Urinary bladder (tissue), 4 donors: Measurements from ENCODE around the gene TFEB. TPM values are rescaled to one million over a fixed set of nuclear protein-coding genes. Genes with fewer than 3 reads are reported as not detected.
"Not testable (repeated sequence)": the region's sequence is repeated elsewhere in the genome, so short reads cannot be mapped to it uniquely, and the experiment has no call there.

ENCODE experiments used
- DNase-seq: peaks from one replicate; pipeline ENCODE4 v3.0.0-alpha.2; 2015; ENCODE audit errors: extremely low spot score
- H3K27ac ChIP-seq: one replicate; pipeline ENCODE4 v1.5.1; 2013; ENCODE audit warnings: low read depth, mild to moderate bottlenecking, moderate library complexity
- H3K36me3 ChIP-seq: one replicate; pipeline ENCODE4 v1.6.1; 2013; ENCODE audit warnings: mild to moderate bottlenecking, moderate library complexity; ENCODE audit not compliant: insufficient read depth
- H3K4me1 ChIP-seq: one replicate; pipeline ENCODE4 v1.6.1; 2013; ENCODE audit warnings: mild to moderate bottlenecking, moderate library complexity; ENCODE audit not compliant: insufficient read depth
- H3K4me3 ChIP-seq: one replicate; pipeline ENCODE4 v1.5.1; 2013; ENCODE audit warnings: low read depth, low read length
- WGBS: extraction: QIAGEN DNeasy Blood & Tissue Kit; methylation state at CpG from one replicate; pipeline ENCODE4 v1.1.7; 2013; 5-methylcytosine and 5-hydroxymethylcytosine counted together
- polyA plus RNA-seq: library from polyadenylated mRNA; stranded (reverse); fragments of 200-250 nt; gene quantifications from one replicate; pipeline ENCODE4 v1.2.3, GENCODE V29; 2013
- total RNA-seq: library from RNA; depleted of rRNA; stranded (reverse); fragments of >200 nt; gene quantifications from one replicate; pipeline ENCODE4 v1.2.3, GENCODE V29; 2014
- donor health status: healthy with polysubstance abuse.
- donor health status: healthy.

The TFEB gene
- total and polyA plus RNA-seq, 2 donors = 4.3 to 25.4 TPM

DNA sequence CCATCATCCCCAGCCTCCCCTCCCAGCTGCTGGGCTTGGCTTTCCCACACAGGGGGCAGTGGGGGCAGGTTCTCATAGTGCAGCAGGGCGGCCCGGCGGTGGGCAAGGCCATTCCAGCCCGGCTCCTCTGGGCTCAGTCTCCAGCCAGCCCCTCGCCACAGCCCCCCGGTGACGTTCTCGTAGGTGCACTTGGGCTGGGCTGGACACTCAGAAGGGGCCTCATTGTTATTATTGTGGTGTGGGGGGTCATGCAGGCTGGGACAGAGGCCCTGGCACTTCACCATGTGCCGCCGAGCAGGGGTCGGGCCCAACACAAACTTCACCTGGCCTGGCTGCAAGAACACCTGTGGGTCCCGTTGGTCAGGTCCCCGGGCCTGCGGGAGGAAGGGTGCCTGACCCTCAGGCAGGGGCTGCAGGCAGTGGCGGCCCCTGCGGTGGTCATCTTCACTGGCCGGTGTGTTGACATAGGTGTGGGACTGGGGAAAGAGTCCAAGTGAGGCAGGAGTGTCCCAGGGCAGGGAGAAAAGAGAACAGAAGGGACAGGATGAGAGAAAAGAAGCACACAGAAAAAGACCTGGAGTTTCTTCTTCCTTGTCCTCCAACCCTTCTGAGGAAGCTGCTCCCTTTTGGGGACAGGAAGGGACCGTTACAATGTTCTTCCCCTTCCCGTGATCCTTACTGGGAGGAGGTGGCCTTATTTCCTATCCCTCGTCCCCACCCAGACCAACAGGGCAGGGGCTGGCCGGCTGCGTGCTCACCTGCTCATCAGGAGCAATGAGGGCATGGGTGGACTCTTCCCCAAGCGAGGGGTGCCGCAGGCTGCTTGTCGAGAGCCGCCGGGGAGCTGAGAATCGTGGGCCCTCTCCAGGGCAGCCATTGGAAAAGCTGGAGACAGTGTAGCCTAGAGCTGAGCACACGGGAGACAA is 35.9 kb upstream of the TFEB start:
- no peaks in the 10 kb centered on the region for H3K4me1 ChIP-seq
- H3K4me3 ChIP-seq = no peak overlapping the region
- 91% methylated on average over 29 of the region's 29 CpGs for WGBS
- DNase-seq = no peak
- no peak overlapping the region for H3K27ac ChIP-seq
- peaks cover 6% of the 10 kb centered on the region for H3K36me3 ChIP-seq

DNA sequence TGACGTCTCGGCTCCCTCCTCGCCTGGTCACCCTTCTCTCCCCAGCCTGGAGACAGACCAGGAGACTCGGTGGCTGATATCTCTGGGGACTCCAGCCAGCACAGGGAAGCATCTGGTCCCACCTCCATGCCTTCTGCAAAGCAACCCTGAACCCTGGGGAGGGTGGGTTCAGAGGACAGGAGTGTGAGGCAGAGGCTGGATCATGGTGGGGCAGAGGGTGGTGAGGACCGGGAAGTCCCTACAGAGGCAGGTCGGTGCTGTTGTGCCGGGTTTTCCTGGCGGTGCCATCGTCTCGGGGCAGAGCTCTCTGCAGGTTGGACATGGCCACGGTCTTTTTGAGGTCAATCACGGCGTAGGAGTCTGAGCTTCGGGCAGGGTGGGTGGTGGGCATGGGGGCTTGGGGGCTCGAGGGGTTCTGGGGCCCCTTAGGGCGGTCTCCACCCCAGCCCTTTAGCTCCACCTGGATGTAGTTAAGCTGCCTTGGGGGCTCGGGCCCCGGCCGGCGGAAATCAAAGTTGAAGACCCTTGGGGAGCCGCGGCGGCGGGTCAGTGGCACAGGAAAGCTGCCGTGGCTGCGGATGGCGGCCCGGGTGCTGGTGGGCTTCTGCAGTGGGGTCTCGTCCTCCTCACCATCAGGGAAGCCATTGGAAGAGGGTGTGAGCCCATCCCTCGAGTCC is 35.1 kb upstream of the TFEB start:
- H3K36me3 ChIP-seq = peaks cover 6% of the 10 kb centered on the region
- no peak for DNase-seq
- H3K4me3 ChIP-seq = no peak overlapping the region
- H3K27ac ChIP-seq = no peak overlapping the region
- no peaks in the 10 kb centered on the region for H3K4me1 ChIP-seq
- 94% methylated on average over 30 of the region's 30 CpGs for WGBS

DNA sequence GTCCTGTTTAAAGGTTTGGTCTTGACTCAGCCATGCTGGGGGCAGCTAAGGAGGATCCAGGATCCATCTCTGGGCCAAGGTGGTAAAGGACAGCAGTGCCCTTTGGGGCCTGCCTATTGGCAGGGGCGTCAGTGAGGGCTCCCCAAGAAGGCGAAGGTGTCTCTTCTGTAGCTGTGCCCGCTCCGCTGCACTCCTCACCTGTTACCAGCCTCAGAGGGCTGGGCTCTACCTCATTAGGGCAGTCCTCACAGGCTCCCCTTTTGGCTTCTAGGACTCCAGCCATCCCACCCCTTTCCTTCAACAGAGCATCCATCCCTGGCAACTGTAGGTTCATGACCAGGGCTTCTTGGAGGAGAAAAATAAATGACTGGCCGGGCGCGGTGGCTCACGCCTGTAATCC is 34.0 kb upstream of the TFEB start:
- no peak for DNase-seq
- H3K36me3 ChIP-seq = peaks cover 6% of the 10 kb centered on the region

DNA sequence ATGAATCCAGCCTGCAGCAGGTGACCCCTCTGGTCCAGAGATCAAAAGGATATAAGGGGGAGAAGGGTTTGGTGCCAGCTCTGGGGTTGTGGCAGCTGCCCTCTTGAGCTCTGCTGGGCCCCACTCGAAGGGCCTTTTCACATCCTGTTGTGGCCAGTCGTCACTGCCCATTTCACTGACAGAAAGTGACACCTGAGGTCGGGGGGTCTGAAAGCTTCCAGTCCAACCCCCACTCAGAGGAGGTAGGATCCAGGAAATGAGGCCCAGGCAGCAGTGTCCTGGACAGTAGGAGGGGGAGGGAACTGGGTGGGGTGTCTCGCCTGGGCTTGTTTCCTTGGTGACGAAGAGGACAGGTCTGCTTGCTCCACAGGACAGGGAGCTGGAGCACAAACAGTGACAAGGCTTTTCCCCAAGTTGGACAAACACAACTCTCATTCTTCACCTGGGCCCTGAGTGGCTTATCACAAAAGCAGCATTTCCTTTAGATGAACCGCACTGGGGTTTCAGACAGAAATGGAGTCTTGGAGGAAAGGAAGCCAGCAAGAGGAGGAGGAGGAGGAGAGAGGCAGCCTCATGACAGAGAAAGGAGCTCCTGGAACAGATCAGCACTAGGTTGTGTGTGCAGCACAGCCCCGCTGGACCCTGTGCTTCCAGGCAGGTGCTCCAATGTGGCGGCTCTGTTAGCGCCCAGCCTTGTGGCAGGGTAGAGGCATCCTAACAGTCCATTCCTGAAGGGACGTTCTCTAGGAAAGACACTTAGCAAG is 33.3 kb upstream of the TFEB start:
- no peak for DNase-seq
- H3K27ac ChIP-seq = no peak overlapping the region
- peaks cover 4% of the 10 kb centered on the region for H3K36me3 ChIP-seq
- 71% methylated on average over 10 of the region's 10 CpGs for WGBS
- H3K4me3 ChIP-seq = no peak overlapping the region
- H3K4me1 ChIP-seq = no peaks in the 10 kb centered on the region

More for the DNA sequence above, 34.0 kb upstream of the TFEB start:
- WGBS = 98% methylated on average over 8 of the region's 8 CpGs
- no peaks in the 10 kb centered on the region for H3K4me1 ChIP-seq
- no peak overlapping the region for H3K4me3 ChIP-seq
- H3K27ac ChIP-seq = no peak overlapping the region

DNA sequence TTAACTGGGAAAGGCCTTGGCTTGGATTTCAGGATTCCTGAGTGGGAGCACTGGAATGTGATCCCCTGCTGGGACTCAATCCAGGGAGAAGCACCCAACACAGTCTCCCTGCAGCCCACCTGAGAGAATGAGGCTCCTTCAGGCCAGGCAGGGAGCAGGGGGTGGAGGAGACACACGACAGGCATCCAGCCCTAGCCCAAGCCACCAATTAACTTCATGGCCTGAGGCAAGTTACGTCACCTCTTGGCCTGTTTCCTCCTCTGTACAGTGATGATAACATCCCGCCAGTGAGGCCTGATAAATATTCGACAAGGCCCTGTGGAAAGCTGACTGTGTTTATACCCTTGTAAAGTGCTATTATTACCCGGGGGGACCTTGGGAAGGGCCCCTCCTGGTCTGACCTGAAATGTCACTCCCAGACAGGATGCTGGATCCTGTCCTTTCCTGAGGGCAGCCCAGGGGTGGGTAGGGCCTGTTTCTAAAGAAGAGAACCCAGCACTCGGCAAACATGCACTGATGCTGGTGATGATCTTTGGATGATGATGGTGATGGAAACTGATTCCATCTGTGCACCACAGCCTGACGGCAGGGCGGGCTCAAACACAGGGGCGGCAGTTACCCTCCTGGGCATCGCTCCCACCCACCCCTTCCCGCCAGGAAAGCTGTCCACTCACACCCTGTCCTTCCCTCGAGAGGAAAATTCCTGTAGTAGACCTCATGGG is 31.9 kb upstream of the TFEB start:
- Histone ChIP-seq H3K36me3 (peaks cover 4% of the 10 kb centered on the region), H3K4me3 (no peak overlapping the region), H3K27ac (peak overlapping the region; percentile 63), H3K4me1 (no peaks in the 10 kb centered on the region)
- 18% methylated on average over 12 of the region's 12 CpGs for WGBS
- peak; percentile 81 for DNase-seq

DNA sequence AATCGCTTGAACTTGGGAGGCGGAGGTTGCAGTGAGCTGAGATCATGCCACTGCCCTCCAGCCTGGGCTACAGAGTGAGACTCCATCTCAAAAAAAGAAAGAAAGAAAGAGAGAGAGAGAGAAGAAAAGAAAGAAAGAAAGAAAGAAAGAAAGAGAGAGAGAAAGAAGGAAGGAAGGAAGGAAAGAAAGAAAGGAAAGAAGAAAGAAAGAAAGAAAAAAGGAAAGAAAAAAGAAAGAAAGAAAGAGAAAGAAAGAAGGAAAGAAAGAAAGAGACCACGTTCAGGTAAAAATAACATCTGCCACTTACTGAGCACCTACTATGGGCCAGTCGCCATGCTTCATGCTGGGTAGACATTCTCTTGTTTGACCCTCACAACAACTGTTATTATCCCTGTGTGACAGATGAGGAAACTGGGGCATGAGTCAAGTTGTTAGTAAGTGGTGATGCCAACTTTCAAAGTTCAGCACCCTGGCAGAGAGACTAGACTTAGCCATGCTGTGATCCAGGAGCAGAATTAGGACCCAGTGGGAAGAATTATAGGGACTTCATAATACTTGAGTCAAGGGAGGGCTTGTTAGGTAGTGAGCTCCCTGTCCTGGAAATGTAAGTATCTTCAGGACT is 30.7 kb upstream of the TFEB start:
- 93% methylated on average over 4 of the region's 4 CpGs for whole genome bisulfite sequencing
- not testable (repeated sequence) for H3K4me3 ChIP-seq, H3K4me1 ChIP-seq, DNase-seq, H3K27ac ChIP-seq, H3K36me3 ChIP-seq

DNA sequence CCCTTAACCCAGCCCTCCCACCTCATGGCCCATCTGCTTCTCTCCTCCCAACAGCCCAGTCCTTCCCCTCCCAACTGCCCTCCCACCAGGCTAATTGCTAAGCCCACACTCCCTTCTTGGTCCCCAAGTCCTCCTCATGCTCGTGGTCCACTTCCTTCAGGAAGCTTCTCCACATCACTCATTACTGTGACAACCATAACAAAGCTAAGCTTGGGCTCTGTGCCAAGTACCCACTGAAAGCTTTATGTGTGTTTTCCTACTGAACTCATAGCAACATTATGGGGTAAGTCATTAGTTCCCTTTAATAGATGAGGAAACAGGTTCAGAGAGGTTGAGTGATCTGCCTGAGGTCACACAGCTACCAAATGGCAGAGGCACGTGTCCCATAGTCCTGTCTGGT is 28.1 kb upstream of the TFEB start:
- DNase-seq = no peak
- 28% methylated on average over 2 of the region's 2 CpGs for WGBS
- H3K36me3 ChIP-seq = no peaks in the 10 kb centered on the region
- H3K4me3 ChIP-seq = no peak overlapping the region
- no peaks in the 10 kb centered on the region for H3K4me1 ChIP-seq
- H3K27ac ChIP-seq = no peak overlapping the region

DNA sequence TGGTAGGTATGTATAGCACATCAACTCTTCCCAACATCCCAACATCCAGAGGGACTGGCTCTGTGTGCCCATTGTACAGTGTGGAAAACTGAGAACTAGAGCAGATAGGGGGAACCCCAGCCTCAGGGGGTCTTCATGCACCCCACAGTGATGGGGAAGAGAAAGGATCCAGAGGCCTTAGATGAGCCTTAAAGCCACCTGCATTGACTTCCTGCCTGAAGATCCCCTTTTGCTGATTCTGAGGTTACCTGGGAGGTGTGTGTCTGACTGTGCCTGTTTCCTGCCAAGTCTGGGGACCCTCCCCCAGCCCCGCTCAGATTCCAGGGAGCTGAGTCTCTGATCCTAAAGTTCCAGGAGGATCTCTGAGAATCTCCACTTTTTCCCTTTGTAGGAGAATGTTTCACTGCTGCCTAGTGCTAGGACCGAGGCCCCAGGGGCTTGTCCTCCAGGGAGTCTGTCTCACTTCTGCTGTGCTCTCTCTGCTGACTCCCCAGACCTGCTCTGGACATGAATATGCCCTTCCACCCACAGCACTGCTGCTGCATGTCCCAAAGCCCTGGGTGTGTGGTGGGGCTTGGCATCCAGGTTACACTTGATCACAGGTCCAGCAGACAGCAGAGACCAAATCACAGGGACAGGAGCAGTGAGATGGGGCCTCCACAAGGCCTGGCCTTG is 24.6 kb upstream of the TFEB start:
- H3K36me3 ChIP-seq = no peaks in the 10 kb centered on the region
- no peaks in the 10 kb centered on the region for H3K4me1 ChIP-seq
- no peak overlapping the region for H3K4me3 ChIP-seq
- no peak for DNase-seq
- 86% methylated on average over 2 of the region's 2 CpGs for WGBS
- H3K27ac ChIP-seq = no peak overlapping the region

DNA sequence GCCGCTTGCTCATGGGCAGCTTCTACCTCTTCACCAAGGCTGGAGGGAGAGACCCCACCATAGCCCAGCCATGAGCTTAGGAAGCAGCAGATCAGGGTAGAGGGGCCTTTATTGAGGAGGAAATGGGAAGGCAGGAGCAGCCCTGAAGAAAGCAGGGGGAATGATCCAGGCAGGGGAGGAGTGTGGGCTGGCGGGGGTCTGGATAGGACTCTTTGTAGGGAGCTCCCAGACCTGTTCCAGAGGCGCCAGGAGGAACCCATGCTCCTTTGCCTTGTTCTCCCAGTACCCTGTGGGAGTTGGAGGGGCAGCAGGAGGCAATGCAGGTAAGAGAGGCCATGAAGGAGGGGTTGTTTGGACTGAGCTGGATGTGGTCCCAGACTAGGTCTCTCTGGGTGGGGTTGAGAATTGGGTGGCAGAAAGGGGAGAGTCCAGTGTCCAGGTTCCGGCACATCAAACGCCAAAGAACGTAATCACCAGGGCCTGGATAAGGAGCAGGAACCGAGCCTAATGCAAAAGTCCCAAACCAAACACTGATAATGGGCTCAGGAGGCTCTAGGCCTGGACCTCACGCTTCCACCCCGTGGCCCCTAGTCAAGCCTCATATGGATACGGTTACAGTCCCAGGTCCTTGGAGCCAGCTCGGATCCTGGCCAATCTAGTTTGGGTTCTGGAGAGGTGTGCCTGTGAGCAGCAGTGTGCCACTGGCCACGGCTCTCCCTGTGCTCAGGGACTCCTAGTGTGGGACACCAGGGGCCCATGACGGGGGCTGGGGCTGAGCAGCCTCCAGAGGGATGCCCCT is 23.9 kb upstream of the TFEB start:
- 88% methylated on average over 13 of the region's 13 CpGs for WGBS
- no peak overlapping the region for H3K27ac ChIP-seq
- no peaks in the 10 kb centered on the region for H3K36me3 ChIP-seq

DNA sequence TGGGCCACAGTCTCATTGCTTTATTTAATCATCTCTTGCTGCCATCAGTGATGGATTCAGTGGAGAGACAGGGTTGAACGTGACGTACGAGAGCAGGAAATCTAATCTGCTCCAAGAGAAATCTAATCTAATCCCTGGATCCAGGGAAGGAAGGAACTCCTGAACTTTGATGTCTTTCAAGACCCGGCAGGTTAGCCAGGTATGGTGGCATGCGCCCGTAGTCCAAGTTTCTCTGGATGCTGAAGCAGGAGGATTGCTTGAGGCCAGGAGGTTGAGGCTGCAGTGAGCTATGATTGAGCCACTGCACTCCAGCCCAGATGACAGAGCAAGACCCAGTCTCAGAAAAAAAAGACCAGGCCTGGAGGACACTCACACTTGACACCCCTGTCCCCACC is 23.2 kb upstream of the TFEB start:
- no peak overlapping the region for H3K27ac ChIP-seq
- no peak for DNase-seq
- no peaks in the 10 kb centered on the region for H3K4me1 ChIP-seq
- H3K36me3 ChIP-seq = no peaks in the 10 kb centered on the region
- WGBS = 83% methylated on average over 6 of the region's 6 CpGs
- H3K4me3 ChIP-seq = no peak overlapping the region

More for the DNA sequence above, 23.9 kb upstream of the TFEB start:
- Histone ChIP-seq H3K4me3 (no peak overlapping the region), H3K4me1 (no peaks in the 10 kb centered on the region)
- DNase-seq = no peak

DNA sequence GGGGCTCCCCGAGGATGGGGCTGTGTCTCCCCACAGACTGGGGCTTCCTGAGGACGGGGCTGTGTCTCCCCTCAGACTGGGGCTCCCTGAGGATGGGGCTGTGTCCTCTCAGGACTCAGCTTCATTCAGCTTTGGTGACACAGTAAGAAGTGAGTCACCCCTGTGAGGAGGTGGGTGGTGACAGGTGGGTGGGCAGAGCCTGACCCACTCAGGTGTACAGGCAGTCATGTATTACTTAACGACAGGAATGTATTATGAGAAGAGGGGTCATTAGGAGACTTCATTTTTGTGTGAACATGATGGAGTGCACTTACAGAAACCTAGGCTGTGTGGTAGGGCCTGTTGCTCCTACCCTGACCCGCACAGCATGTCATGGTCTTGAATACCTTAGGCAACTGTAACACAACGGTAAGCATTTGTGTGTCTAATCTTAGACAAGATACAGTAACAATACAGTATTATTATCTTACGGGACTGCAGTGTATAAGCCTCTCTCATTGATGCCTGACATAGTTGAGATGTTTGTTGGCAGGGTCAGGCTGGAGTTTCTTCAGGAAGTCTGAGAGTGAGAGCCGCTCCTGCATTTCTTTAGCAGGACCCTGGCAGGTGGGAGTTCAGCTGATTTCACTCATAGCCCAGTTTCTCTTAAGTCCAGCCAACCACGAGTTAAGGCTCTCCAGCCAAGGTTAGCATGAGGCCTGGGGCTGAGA is 22.7 kb upstream of the TFEB start:
- DNase-seq = no peak
- Histone ChIP-seq H3K27ac (no peak overlapping the region), H3K4me1 (no peaks in the 10 kb centered on the region), H3K4me3 (no peak overlapping the region), H3K36me3 (no peaks in the 10 kb centered on the region)
- 71% methylated on average over 8 of the region's 8 CpGs for WGBS
